PC-9 (cell line): ENCODE measurements around the gene SPATA31E1.

ENCODE experiments used
- CTCF ChIP-seq: fragments of 200-600 bp; sonication (generic); conservative IDR thresholded peaks from 2 replicates; pipeline ENCODE4 v1.6.1; 2017; ENCODE audit warnings: mixed run types, antibody characterized with exemption, mild to moderate bottlenecking, moderate library complexity
- EZH2 ChIP-seq: fragments of 200-600 bp; sonication (generic); IDR thresholded peaks from 2 replicates; pipeline ENCODE4 v1.8.0; 2017; ENCODE audit warnings: antibody characterized with exemption, low read depth

- TF ChIP-seq CTCF, result no peak
- TF ChIP-seq EZH2, result no peak
Measured at GRCh38 chr9:87857948-87858335, 24.7 kb upstream of the SPATA31E1 start.
